Placental pericyte (primary cell): ENCODE results near the gene PRKAB1. TPM values are rescaled to one million over a fixed set of nuclear protein-coding genes. Genes with fewer than 3 reads are reported as not detected.

Source experiments
- small RNA-seq: library from RNA; depleted of rRNA; stranded (forward); fragments of <200 nt; gene quantifications from one replicate; pipeline ENCODE3, GENCODE V24; 2012; ENCODE audit warnings: low replicate concordance
- total RNA-seq: library from RNA; depleted of rRNA; stranded (reverse); fragments of >200 nt; gene quantifications from 2 replicates; pipeline ENCODE4 v1.2.3, GENCODE V29; 2012

The PRKAB1 gene, protein sequence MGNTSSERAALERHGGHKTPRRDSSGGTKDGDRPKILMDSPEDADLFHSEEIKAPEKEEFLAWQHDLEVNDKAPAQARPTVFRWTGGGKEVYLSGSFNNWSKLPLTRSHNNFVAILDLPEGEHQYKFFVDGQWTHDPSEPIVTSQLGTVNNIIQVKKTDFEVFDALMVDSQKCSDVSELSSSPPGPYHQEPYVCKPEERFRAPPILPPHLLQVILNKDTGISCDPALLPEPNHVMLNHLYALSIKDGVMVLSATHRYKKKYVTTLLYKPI
- total RNA-seq, result 15.5 and 21.7 TPM in 2 replicates

DNA sequence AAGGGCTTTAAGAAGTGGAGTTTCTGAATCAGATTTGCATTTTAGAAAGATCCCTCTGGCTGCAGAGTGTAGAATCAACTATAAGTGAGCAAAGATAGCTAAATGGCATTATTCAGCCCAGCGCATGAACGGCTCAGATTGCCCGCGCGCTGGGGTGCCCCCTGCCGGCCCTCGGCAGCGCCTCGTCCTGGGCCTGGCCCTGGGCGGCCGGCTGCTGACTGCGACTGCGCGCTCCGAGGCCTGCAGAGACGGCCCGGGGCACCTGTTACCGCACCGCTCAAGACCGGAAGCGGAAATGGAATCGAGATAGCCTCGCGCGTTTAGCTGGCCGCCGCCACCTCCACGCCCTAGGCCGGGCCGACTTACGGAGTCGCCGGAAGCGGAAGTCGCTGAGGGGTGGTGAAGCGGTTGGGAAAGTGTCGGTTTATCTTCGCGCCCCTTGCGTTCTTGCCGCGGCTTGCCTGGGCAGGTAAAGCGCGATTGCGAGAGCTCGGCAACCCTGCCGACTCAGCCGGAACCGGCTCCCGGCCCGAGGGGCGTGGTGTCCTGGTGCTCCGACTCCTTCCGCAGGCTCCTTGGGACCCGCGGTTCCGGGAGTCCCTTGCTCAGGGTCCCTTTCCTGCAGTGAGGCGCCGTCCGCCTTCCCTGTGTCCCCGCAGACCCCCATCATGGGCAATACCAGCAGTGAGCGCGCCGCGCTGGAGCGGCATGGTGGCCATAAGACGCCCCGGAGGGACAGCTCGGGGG, at the start of gene PRKAB1:
PRKAB1 (plus strand) TSS at position 557 of the 747 bp plus-strand sequence; CDS start at position 669, 112 bp downstream.

Small RNA genes within 50 kb of the gene (small RNA-seq; reads per million reads assigned to genes)
- not detected for gene RN7SKP197

Other genes starting within 250 kb of the PRKAB1 start
- gene TMEM233, start 74.4 kb upstream of the PRKAB1 start, total RNA-seq, result not detected in 2 replicates
- gene CIT, start 209.2 kb downstream of the PRKAB1 start, total RNA-seq, result 2.0 and 42.4 TPM in 2 replicates